Neuron (in vitro differentiated cells): ENCODE measurements around the gene DLG3.
A peak's percentile ranks its signal among the peaks of the same experiment; 100 is the strongest.
"Not testable (repeated sequence)": the region's sequence is repeated elsewhere in the genome, so short reads cannot be mapped to it uniquely, and the experiment has no call there.

Source experiments
- H2AFZ ChIP-seq: one replicate; pipeline ENCODE4 v1.6.1; 2013; ENCODE audit warnings: low read depth, mild to moderate bottlenecking, inconsistent platforms, low read length, moderate library complexity
- H3K27me3 ChIP-seq: one replicate; pipeline ENCODE4 v1.6.1; 2013; ENCODE audit warnings: low read length; ENCODE audit not compliant: insufficient read depth
- H3K36me3 ChIP-seq: one replicate; pipeline ENCODE4 v1.6.1; 2013; ENCODE audit warnings: low read length; ENCODE audit not compliant: insufficient read depth
- H3K4me1 ChIP-seq: one replicate; pipeline ENCODE4 v1.6.1; 2013; ENCODE audit warnings: low read length; ENCODE audit not compliant: insufficient read depth
- H3K4me3 ChIP-seq: 2 replicates; pipeline ENCODE4 v1.5.1; 2013; ENCODE audit warnings: mild to moderate bottlenecking, low read length, moderate library complexity
- H3K9me3 ChIP-seq: one replicate; pipeline ENCODE4 v1.6.1; 2013; ENCODE audit warnings: low read length

Gene DLG3

DNA sequence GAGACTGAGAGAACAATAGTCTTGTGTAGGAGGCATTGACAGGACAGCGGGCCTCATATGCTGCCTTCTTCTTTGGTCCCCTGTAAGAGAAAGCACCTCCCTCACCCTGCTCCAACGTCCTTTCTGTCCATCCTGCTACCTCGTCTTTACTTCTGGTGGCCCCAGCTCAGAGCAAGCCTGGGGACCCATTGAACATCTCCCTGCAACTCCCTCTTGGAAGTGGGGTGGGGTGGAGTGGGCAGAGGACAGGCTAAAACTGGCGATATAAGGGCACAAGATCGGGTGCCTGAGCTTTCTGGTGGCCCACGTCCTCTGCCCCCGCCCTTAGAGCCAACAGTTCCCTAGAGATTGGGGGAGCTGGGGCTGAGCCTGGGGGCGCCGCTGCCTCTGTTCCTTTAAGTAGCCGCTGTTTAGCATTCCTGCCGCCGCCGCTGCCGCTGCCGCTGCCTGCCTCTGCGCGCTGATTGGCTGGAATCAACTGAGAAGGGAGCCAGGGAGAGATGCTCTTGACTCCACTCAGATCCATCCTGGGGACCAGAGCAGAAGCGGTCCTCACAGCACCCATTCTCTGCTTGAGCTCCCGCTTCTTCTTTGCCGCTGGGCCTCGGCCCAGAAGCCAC lies at the start of gene DLG3:
TSS of gene DLG3 (plus strand) at position 510 of the 620 bp plus-strand sequence. CDS start 367 bp downstream, outside the sequence.
- H3K4me3 ChIP-seq: peak within 1 kb of the TSS; percentile 48

GRCh38 chrX:70398899-70399298 lies 45.7 kb upstream of the DLG3 start:
- H2AFZ ChIP-seq: no peak overlapping the region
- H3K4me1 ChIP-seq: no peaks in the 10 kb centered on the region
- no peaks in the 10 kb centered on the region for H3K27me3 ChIP-seq
- no peak overlapping the region for H3K4me3 ChIP-seq
- peaks cover 6% of the 10 kb centered on the region for H3K36me3 ChIP-seq
- H3K9me3 ChIP-seq: no peaks in the 10 kb centered on the region

More for the DNA sequence above, at the start of gene DLG3:
- Histone ChIP-seq H3K27me3 (peaks cover 4% of the 10 kb centered on the region), H2AFZ (peak within 1 kb of the TSS; percentile 24), H3K4me1 (peaks cover 7% of the 10 kb centered on the region), H3K36me3 (no peaks in the 10 kb centered on the region), H3K9me3 (no peaks in the 10 kb centered on the region)

GRCh38 chrX:70400181-70400580 lies 44.5 kb upstream of the DLG3 start:
- peaks cover 13% of the 10 kb centered on the region for H3K36me3 ChIP-seq

GRCh38 chrX:70402721-70403120 lies 41.9 kb upstream of the DLG3 start:
- Histone ChIP-seq H3K4me1 (no peaks in the 10 kb centered on the region), H3K4me3 (no peak overlapping the region), H3K9me3 (no peaks in the 10 kb centered on the region), H3K36me3 (peaks cover 25% of the 10 kb centered on the region), H2AFZ (no peak overlapping the region), H3K27me3 (no peaks in the 10 kb centered on the region)

More at GRCh38 chrX:70400181-70400580, 44.5 kb upstream of the DLG3 start:
- not testable (repeated sequence) for H3K4me1 ChIP-seq, H3K27me3 ChIP-seq, H2AFZ ChIP-seq, H3K9me3 ChIP-seq, H3K4me3 ChIP-seq

DNA sequence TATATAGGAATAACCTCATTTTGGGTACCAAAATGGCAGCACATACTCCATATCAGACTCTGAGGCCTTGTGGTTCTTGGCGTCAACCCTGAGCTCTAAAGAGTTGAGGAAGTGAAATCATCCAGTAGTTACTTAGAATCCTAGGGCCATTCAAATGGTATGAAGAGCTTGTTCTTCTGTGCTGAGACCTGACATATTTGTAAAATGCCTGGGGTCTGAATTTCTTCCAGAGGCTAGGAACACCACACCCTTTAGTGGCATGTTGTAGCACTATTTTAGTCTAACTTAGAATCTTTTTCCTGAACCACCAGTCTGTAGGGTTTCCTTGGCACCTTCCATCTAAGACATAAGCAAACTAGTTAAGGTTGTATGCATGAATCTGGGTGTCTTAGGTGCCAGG lies 39.6 kb upstream of the DLG3 start:
- Histone ChIP-seq H3K4me1 (no peaks in the 10 kb centered on the region), H3K36me3 (peaks cover 33% of the 10 kb centered on the region)

DNA sequence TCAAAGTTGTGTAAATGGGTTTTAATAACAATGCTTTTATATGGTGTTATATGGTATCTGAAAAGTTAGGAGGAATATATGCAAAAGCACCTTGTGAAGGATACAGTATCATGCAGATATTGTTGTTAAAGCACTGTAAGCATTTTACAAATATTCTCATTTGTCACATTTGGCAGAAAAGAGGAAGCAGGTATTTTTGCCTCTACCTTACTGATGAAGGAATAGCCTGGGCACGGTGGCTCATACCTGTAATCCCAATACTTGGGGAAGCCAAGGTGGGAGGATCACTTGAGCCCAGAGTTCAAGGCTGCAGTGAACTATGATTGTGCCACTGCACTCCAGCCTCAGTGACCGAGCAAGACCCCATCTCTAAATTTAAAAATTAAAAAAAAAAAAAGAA lies 33.7 kb upstream of the DLG3 start:
- Histone ChIP-seq H3K9me3 (no peaks in the 10 kb centered on the region), H3K27me3 (no peaks in the 10 kb centered on the region), H2AFZ (no peak overlapping the region), H3K4me3 (no peak overlapping the region), H3K4me1 (no peaks in the 10 kb centered on the region), H3K36me3 (peaks cover 21% of the 10 kb centered on the region)

More for the DNA sequence above, 39.6 kb upstream of the DLG3 start:
- Histone ChIP-seq H3K4me3 (no peak overlapping the region), H3K27me3 (no peaks in the 10 kb centered on the region), H2AFZ (no peak overlapping the region), H3K9me3 (no peaks in the 10 kb centered on the region)

- Histone ChIP-seq H2AFZ (no peak overlapping the region), H3K4me1 (no peaks in the 10 kb centered on the region), H3K36me3 (peaks cover 16% of the 10 kb centered on the region), H3K9me3 (no peaks in the 10 kb centered on the region), H3K4me3 (no peak overlapping the region), H3K27me3 (no peaks in the 10 kb centered on the region)
These were observed 33.2 kb upstream of the DLG3 start for GRCh38 chrX:70411475-70411874.

DNA sequence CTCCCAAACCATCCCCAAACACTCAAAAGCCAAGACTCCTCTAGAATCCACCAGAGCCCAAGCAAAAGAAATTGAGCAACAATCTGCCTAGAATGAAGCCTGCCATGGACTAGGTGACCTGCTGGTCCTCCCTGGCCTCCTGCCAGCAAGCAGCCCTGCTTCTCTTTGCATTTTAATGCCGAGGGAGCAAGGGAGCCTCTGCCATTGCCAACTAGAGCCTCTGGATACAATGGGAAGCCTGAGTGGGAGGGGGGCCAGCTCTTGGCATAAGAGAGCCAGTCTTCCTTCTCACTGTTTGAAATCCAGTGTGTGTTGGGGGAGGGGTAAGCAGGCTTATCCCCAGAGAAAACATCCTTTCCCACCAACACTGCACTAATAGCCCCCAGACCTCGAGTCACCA lies 23.0 kb upstream of the DLG3 start:
- Histone ChIP-seq H3K36me3 (peaks cover 5% of the 10 kb centered on the region), H3K4me1 (peaks cover 43% of the 10 kb centered on the region)

DNA sequence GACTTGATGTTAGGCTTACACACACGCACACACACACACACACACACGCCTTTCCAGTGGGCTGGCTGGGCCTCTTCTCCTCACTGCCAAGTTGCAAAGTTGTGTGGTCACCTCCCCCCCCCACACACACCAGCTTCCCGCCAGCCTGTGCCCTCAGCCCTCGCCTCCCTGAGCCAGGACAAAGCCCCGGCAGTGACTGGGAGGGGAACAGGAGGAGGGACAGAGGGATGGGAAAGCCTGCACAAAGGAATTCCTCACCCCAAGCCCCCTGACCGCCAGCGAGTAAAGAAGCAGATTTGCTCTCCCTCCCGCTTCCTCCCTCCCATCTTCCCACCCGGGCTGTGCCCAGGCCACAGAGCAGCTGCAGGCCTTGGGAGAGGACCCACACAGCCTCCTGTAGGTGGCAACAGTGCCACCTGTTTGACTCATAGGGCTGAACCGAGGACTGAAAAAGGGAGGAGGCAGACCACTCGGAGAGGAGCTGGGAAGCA lies 21.7 kb upstream of the DLG3 start, which contains the start of gene GDPD2:
TSS of gene GDPD2 (plus strand) at position 464 of the 491 bp plus-strand sequence. CDS start 1,671 bp downstream, outside the sequence.
- Histone ChIP-seq H3K9me3 (no peaks in the 10 kb centered on the region), H3K27me3 (no peaks in the 10 kb centered on the region), H3K36me3 (peaks cover 11% of the 10 kb centered on the region), H3K4me3 (peak within 1 kb of the TSS; percentile 54), H3K4me1 (peaks cover 40% of the 10 kb centered on the region), H2AFZ (no peak within 1 kb of the TSS)

More for the DNA sequence above, 23.0 kb upstream of the DLG3 start:
- no peaks in the 10 kb centered on the region for H3K27me3 ChIP-seq
- no peaks in the 10 kb centered on the region for H3K9me3 ChIP-seq
- no peak overlapping the region for H2AFZ ChIP-seq
- no peak overlapping the region for H3K4me3 ChIP-seq

- Histone ChIP-seq H3K36me3 (peaks cover 11% of the 10 kb centered on the region), H2AFZ (no peak overlapping the region), H3K4me3 (peak overlapping the region; percentile 54), H3K27me3 (no peaks in the 10 kb centered on the region), H3K4me1 (peaks cover 35% of the 10 kb centered on the region), H3K9me3 (no peaks in the 10 kb centered on the region)
These were observed 20.5 kb upstream of the DLG3 start for GRCh38 chrX:70423936-70424675.

GRCh38 chrX:70424801-70425200 lies 19.8 kb upstream of the DLG3 start:
- H3K27me3 ChIP-seq: no peaks in the 10 kb centered on the region
- H3K4me1 ChIP-seq: peaks cover 35% of the 10 kb centered on the region
- H3K36me3 ChIP-seq: peaks cover 11% of the 10 kb centered on the region
- no peak overlapping the region for H3K4me3 ChIP-seq
- no peaks in the 10 kb centered on the region for H3K9me3 ChIP-seq
- no peak overlapping the region for H2AFZ ChIP-seq

DNA sequence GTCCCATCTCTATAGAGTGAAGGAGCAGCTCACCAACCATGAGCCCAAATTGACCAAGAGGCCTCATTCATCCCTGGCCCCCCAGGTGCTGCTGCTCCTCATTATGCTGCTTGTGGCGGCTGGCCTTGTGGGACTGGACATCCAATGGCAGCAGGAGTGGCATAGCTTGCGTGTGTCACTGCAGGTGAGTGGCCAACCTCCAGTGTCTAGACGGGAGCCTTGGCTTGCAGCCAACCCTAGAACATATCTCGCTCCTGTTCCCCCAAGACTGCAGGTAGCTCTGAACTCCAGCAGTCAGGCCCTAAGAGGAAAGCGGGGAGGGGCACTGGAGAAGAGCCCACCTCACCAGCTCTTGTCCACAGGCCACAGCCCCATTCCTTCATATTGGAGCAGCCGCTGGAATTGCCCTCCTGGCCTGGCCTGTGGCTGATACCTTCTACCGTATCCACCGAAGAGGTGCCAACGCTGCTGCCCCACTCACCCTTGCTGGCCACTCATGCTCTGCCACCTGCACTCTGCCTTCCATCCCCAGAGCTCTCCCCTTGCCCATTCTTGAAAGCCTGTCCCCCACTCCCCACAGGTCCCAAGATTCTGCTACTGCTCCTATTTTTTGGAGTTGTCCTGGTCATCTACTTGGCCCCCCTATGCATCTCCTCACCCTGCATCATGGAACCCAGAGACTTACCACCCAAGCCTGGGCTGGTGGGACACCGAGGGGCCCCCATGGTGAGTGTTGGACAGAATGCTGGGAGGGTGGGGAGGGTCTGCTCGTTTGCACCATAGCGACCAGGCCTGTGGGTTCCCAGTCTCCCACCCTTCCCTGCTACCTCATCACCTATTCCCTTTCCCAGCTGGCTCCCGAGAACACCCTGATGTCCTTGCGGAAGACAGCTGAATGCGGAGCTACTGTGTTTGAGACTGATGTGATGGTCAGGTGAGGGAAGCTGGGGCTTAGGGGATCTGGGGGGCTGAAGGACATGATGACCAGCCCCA lies 18.1 kb upstream of the DLG3 start:
- H3K36me3 ChIP-seq: peaks cover 11% of the 10 kb centered on the region
- H3K27me3 ChIP-seq: no peaks in the 10 kb centered on the region
- H2AFZ ChIP-seq: no peak overlapping the region
- H3K4me1 ChIP-seq: peaks cover 25% of the 10 kb centered on the region
- no peaks in the 10 kb centered on the region for H3K9me3 ChIP-seq
- no peak overlapping the region for H3K4me3 ChIP-seq
